Measurements from ENCODE around the gene SIPA1L3. TPM values are rescaled to one million over a fixed set of nuclear protein-coding genes. Genes with fewer than 3 reads are reported as not detected.

SIPA1L3 gene
- total RNA-seq, 2 experiments from 2014 or later = 10.5 to 18.3 TPM

GRCh38 chr19:38030686-38031422 is 123.8 kb downstream of the SIPA1L3 start:
- ChIA-PET CTCF (interaction anchor here (0.7 kb wide), 1 partner anchor 29 kb away, joined by 3 read pairs; no protein-coding TSS in a partner anchor), POLR2A (interaction anchor here (0.6 kb wide), 1 partner anchor 23 kb away, joined by 3 read pairs; no protein-coding TSS in a partner anchor)
- H3K4me1 Mint-ChIP-seq = no peaks in the 10 kb centered on the region
- intact Hi-C loops (cut with DNase I, micrococcal nuclease) = no loop called here
- no peaks in the 10 kb centered on the region for H3K27me3 Mint-ChIP-seq
- H3K4me3 Mint-ChIP-seq = no peak overlapping the region
- peaks cover 9% of the 10 kb centered on the region for H3K36me3 Mint-ChIP-seq (ENCODE audit: low read depth)
- no peak for ATAC-seq
- DNase-seq = no peak
- H3K9me3 Mint-ChIP-seq (ENCODE audit: low read depth) = peaks cover 2% of the 10 kb centered on the region
- no peak overlapping the region for H3K27ac Mint-ChIP-seq

GRCh38 chr19:38031423-38031770 is 124.4 kb downstream of the SIPA1L3 start:
- ChIA-PET POLR2A (interaction anchor here (0.6 kb wide), 1 partner anchor 24 kb away, joined by 3 read pairs; no protein-coding TSS in a partner anchor), CTCF (interaction anchor here (0.7 kb wide), 1 partner anchor 29 kb away, joined by 3 read pairs; no protein-coding TSS in a partner anchor)
- H3K27me3 Mint-ChIP-seq = no peaks in the 10 kb centered on the region
- H3K27ac Mint-ChIP-seq = no peak overlapping the region
- H3K4me3 Mint-ChIP-seq = no peak overlapping the region
- intact Hi-C loops (cut with DNase I, micrococcal nuclease) = no loop called here
- peaks cover 9% of the 10 kb centered on the region for H3K36me3 Mint-ChIP-seq (ENCODE audit: low read depth)
- ATAC-seq = no peak
- DNase-seq = no peak
- peaks cover 2% of the 10 kb centered on the region for H3K9me3 Mint-ChIP-seq (ENCODE audit: low read depth)
- no peaks in the 10 kb centered on the region for H3K4me1 Mint-ChIP-seq

- H3K36me3 Mint-ChIP-seq (ENCODE audit: low read depth) = peaks cover 9% of the 10 kb centered on the region
- ATAC-seq (no peak), DNase-seq (no peak)
- intact Hi-C loops (cut with DNase I, micrococcal nuclease) = no loop called here
- ChIA-PET CTCF (no interaction called here), POLR2A (no interaction called here)
- H3K9me3 Mint-ChIP-seq (ENCODE audit: low read depth) = peaks cover 2% of the 10 kb centered on the region
- no peak overlapping the region for H3K27ac Mint-ChIP-seq
- no peaks in the 10 kb centered on the region for H3K27me3 Mint-ChIP-seq
- H3K4me3 Mint-ChIP-seq = no peak overlapping the region
- no peaks in the 10 kb centered on the region for H3K4me1 Mint-ChIP-seq
These were observed 125.1 kb downstream of the SIPA1L3 start for GRCh38 chr19:38032151-38032550.

GRCh38 chr19:38032951-38033350 is 125.9 kb downstream of the SIPA1L3 start:
- ChIA-PET POLR2A (interaction anchor here (0.6 kb wide), 1 partner anchor 75 kb away, joined by 6 read pairs; no protein-coding TSS in a partner anchor), CTCF (interaction anchor here (0.5 to 0.6 kb wide), 2 partner anchors 13 to 602 kb away, joined by 4 read pairs; no protein-coding TSS in a partner anchor)
- Mint-ChIP-seq H3K27me3 (no peaks in the 10 kb centered on the region), H3K4me1 (no peaks in the 10 kb centered on the region), H3K4me3 (no peak overlapping the region), H3K27ac (no peak overlapping the region), H3K36me3 (ENCODE audit: low read depth) (peaks cover 9% of the 10 kb centered on the region), H3K9me3 (ENCODE audit: low read depth) (peaks cover 2% of the 10 kb centered on the region)
- DNase-seq = no peak
- no peak for ATAC-seq
- intact Hi-C loops (cut with DNase I, micrococcal nuclease) = no loop called here

GRCh38 chr19:38033658-38034491 is 126.9 kb downstream of the SIPA1L3 start:
- intact Hi-C loops (cut with DNase I, micrococcal nuclease) = no loop called here
- ATAC-seq = no peak
- peaks cover 2% of the 10 kb centered on the region for H3K9me3 Mint-ChIP-seq (ENCODE audit: low read depth)
- H3K27ac Mint-ChIP-seq = no peak overlapping the region
- POLR2A ChIA-PET = interaction anchor here (0.6 kb wide), 1 partner anchor 74 kb away, joined by 6 read pairs; no protein-coding TSS in a partner anchor
- no peaks in the 10 kb centered on the region for H3K4me1 Mint-ChIP-seq
- H3K36me3 Mint-ChIP-seq (ENCODE audit: low read depth) = peaks cover 9% of the 10 kb centered on the region
- CTCF ChIA-PET = no interaction called here
- H3K27me3 Mint-ChIP-seq = no peaks in the 10 kb centered on the region
- DNase-seq = no peak
- H3K4me3 Mint-ChIP-seq = no peak overlapping the region

GRCh38 chr19:38034492-38034860 is 127.5 kb downstream of the SIPA1L3 start:
- no peaks in the 10 kb centered on the region for H3K27me3 Mint-ChIP-seq
- H3K27ac Mint-ChIP-seq = no peak overlapping the region
- H3K36me3 Mint-ChIP-seq (ENCODE audit: low read depth) = peaks cover 9% of the 10 kb centered on the region
- no peaks in the 10 kb centered on the region for H3K4me1 Mint-ChIP-seq
- POLR2A ChIA-PET = no interaction called here
- ATAC-seq (peak; percentile 49), DNase-seq (no peak)
- intact Hi-C loops (cut with DNase I, micrococcal nuclease) = no loop called here
- no peak overlapping the region for H3K4me3 Mint-ChIP-seq
- CTCF ChIA-PET = no interaction called here
- peaks cover 2% of the 10 kb centered on the region for H3K9me3 Mint-ChIP-seq (ENCODE audit: low read depth)

GRCh38 chr19:38035515-38036495 is 128.8 kb downstream of the SIPA1L3 start:
- Mint-ChIP-seq H3K27me3 (no peaks in the 10 kb centered on the region), H3K4me1 (peaks cover 3% of the 10 kb centered on the region), H3K9me3 (ENCODE audit: low read depth) (no peaks in the 10 kb centered on the region), H3K27ac (no peak overlapping the region), H3K36me3 (ENCODE audit: low read depth) (peaks cover 2% of the 10 kb centered on the region), H3K4me3 (no peak overlapping the region)
- POLR2A ChIA-PET = no interaction called here
- no peak for ATAC-seq
- intact Hi-C loops (cut with DNase I, micrococcal nuclease) = no loop called here
- CTCF ChIA-PET = no interaction called here
- DNase-seq = no peak

- CTCF ChIA-PET = interaction anchor here (0.6 kb wide), 1 partner anchor 696 kb away, joined by 3 read pairs; no protein-coding TSS in a partner anchor
- Mint-ChIP-seq H3K27me3 (no peaks in the 10 kb centered on the region), H3K4me1 (peaks cover 3% of the 10 kb centered on the region), H3K27ac (no peak overlapping the region), H3K36me3 (ENCODE audit: low read depth) (peaks cover 2% of the 10 kb centered on the region), H3K4me3 (no peak overlapping the region), H3K9me3 (ENCODE audit: low read depth) (peaks cover 1% of the 10 kb centered on the region)
- intact Hi-C loops (cut with DNase I, micrococcal nuclease) = no loop called here
- POLR2A ChIA-PET = no interaction called here
- DNase-seq = no peak
- no peak for ATAC-seq
These were observed 130.0 kb downstream of the SIPA1L3 start for GRCh38 chr19:38036707-38037611.

- no peak overlapping the region for H3K27ac Mint-ChIP-seq
- H3K4me1 Mint-ChIP-seq = peaks cover 3% of the 10 kb centered on the region
- CTCF ChIA-PET = no interaction called here
- H3K4me3 Mint-ChIP-seq = no peak overlapping the region
- H3K27me3 Mint-ChIP-seq = no peaks in the 10 kb centered on the region
- DNase-seq (peak; percentile 26), ATAC-seq (peak; percentile 84)
- intact Hi-C loops (cut with DNase I, micrococcal nuclease) = loop anchor here in 1 of 2 experiments (1.0 to 2.0 kb wide), 2 partner anchors 9 to 41 kb away; no protein-coding TSS in a partner anchor
- H3K9me3 Mint-ChIP-seq (ENCODE audit: low read depth) = peaks cover 2% of the 10 kb centered on the region
- H3K36me3 Mint-ChIP-seq (ENCODE audit: low read depth) = peaks cover 3% of the 10 kb centered on the region
- POLR2A ChIA-PET = no interaction called here
These were observed 133.0 kb downstream of the SIPA1L3 start for GRCh38 chr19:38039966-38040365.

- POLR2A ChIA-PET = no interaction called here
These were observed 135.1 kb downstream of the SIPA1L3 start for GRCh38 chr19:38042132-38042531.

More at GRCh38 chr19:38042132-38042531, 135.1 kb downstream of the SIPA1L3 start:
- intact Hi-C loops (cut with DNase I, micrococcal nuclease) = no loop called here
- Mint-ChIP-seq H3K4me1 (peaks cover 24% of the 10 kb centered on the region), H3K9me3 (ENCODE audit: low read depth) (peaks cover 2% of the 10 kb centered on the region), H3K4me3 (no peak overlapping the region), H3K36me3 (ENCODE audit: low read depth) (peaks cover 3% of the 10 kb centered on the region), H3K27ac (no peak overlapping the region), H3K27me3 (no peaks in the 10 kb centered on the region)
- CTCF ChIA-PET = interaction anchor here (0.7 to 2.2 kb wide), 3 partner anchors 19 to 140 kb away, joined by 3 to 7 read pairs (median 5); no protein-coding TSS in a partner anchor
- ATAC-seq (no peak), DNase-seq (no peak)

Measured in activated CD4-positive, alpha-beta T cell treated with anti-CD3 and anti-CD28 coated beads for 36 hours (primary cell).